SHP77 treated with DMSO at 0.1 percent for 48 hours (cell line): ENCODE results near the gene NAPA.

Source experiments
- DNase-seq: peaks from one replicate; lab custom pipeline; 2025; lab: John Stamatoyannopoulos, UW

Gene NAPA

GRCh38 chr19:47521473-47522180, 6.8 kb upstream of the NAPA start:
- no peak for DNase-seq

DNA sequence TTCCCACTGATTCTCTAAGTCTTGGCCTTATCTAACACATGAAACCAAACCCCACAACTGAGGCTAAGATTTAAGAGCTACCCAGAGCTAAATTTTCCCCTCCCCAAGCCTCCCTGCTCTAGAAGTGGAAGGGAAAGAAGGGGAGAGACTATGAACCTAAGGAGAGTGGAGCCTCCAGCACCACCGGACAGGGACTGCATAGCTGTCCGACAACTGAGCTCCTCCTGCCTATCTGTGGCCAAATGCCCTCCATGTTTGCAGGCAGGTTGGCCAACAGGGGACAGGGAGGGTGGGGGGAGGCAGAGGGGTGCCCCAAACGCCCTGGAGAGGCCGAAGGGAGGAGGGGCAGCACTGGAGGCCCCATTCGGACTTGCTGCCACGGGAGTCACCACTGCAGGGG, 6.0 kb upstream of the NAPA start:
- no peak for DNase-seq

DNA sequence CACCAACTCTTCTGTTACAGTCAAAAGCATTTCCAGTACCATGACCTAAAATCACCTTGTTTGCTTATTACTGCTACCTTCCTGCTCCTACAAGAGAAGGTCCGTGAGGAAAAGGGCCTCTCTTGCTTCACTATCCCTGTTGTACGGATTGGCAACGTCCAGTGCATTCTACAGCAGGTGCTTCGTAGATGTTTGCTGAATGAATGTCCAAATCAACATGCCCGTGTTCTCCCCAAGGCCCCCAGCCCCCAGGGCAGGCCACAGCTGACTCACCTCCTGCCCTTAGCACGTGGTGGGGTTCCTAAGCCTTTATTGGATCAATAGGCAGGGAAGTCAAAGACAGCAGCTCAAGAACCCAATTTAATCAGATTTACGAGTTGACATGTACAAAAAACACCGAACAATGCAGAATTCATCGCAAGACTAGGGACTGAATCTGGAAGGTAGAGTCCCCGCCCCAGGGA, 5.5 kb upstream of the NAPA start:
- DNase-seq = no peak

DNA sequence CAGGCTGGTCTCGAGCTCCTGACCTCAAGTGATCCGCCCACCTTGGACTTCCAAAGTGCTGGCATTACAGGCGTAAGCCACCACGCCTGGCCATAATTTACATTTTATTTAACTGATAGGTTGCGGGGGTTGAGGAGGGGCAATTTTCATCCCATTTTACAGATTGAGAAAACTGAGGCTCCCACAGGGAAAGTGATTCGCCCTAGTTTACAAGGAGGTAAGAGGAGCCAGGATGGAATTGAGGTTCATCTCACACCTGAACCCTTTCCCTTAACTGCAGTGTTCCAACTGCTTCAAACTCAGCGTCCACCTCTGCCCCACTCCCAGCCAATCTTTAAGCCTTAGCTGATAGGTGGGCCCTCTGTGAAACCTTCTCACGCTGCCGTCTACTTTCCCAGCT, 4.0 kb upstream of the NAPA start:
- no peak for DNase-seq

DNA sequence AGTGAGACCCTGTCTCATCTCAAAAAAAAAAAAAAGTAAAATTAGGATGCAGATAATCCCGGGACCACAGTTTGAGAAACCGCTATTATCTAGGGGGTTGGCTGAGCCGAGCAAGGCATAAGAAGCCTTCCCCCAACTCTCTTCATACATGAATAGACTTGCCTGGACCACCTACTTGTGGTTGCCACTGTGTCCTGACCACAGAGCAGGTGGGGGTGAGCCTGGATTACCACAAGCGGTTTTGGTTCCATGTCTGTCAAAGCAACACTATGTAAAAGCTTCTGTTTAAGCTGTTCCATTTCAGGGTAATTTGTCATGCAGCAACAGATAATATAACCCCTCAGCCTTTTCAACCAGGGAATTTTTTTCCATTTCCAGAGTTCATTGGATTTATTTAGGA, 3.3 kb upstream of the NAPA start:
- no peak for DNase-seq

DNA sequence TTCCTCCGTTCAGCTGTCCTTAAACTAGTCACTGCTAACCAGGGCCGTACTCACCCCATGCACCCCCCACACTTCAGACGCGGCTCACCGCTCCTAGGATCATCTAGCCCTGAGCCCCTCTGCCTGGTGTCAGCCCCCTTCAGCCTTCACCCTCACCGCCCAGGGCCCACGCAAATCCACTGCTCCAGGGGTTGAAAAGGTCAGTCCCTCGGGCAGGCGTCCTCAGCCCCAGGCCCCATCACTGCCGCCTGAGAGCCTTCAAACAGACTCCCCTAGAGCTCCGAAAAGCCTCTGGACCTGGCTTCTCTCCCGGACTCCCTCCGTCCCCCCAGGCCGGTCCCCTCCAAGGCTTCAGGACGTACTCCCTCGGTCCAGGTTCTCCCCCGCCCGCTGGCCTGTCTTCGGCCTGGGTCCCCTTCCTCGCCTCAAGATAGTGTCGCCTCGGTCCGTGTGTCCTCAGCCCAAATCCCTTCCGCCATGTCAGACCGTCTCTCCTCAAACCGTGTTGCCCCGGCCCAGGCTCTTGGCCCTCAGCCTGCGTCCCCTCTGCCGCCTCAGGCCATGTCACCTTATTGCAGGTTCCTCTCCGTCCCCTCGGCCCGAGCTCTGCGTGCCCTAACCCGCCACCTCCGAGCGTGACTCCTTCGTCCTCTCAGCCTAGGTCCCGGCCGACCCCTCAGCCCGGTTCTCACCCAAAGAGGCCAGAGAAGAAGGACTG, 553 bp downstream of the NAPA start:
- no peak for DNase-seq

DNA sequence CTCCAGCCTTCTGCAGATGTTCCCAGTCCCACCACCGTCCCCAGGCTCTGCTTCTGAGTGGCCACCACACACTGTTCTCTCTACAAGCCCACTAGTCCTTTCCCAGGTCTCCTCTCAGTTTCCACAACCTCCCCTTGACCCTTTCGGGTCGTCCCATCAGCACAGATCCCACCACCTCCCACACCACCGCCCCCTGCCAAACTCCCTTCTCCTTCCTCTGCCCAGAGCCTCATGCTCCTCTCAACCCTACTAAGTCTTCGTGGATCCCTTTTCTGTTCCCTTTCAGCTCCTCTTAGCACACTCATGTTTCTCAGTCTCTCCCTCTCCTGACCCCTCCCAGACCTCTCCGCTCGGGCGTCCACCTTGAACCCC, 1.9 kb downstream of the NAPA start:
- DNase-seq = no peak

- no peak for DNase-seq
Measured at GRCh38 chr19:47512183-47512947, 2.5 kb downstream of the NAPA start.

- DNase-seq = no peak
Measured at GRCh38 chr19:47511681-47512080, 3.2 kb downstream of the NAPA start.

DNA sequence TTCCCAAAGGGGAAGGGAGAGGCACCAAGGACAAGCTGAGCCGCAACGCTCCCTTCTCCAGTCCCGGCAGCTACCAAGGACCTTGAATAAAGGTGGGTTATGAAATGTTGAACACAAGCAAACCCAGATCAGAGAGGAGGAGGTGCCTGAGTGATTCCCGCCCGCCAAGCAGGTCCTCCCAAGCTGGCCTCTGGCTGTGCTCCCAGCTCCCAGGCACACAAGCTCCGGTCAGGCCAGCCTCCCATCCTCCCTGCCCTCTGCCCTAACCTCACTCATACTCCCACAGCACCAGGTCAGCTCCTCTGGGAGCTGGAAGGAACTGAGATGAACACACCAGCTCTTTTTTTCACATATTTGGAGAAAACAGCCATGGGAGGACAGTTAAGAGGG, 3.7 kb downstream of the NAPA start:
- no peak for DNase-seq

- DNase-seq = no peak
Measured at GRCh38 chr19:47510516-47511127, 4.2 kb downstream of the NAPA start.

DNA sequence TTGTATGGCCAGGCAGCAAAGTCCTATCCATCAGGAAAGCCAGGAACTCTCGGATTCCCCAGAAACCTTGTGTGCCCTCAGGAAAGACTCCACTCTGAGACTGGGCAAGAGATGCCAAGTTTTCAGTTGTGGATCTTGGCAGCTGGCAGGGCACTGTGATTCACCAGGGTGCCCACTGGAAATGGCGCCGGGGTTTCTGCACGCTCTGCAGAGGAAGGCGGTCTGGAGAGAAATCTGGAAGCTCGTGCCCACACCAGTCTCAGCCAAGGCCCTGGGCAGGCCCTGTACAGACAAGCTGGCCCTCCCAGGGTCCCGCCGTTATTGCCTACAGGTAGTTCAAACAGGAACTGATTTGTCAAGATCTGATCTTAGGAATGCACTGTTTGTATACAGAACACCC, 4.9 kb downstream of the NAPA start:
- DNase-seq = no peak

DNA sequence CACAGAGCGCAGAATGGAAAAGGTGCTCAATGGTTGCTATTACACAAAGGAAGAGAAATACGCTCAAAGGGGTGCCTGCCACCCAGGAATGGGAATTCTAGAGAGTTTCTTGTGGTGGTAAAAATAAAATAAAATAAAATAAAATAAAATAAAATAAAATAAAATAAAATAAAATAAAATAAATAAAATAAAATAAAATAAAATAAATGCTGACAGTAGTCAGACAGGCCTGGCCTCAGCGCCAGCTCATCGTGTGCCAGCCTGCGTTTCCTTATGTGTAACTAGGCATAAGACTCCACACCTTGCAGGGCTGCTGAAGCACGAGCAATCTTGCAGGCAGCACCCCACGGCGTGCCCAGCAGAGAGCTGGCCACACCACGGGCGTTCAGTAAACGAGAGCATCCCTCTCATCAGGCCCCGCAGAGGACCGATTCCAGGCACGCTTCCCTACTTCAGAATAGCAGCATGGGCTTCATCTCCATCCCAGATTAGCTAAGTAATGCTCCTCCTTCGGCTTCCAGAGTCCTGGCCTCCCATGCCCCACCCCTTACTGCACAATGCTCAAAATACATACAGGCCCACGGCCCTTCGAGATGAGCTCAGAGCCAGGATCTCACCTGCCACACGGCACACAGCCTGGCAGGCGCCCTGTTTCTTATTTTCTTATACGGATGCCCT, 5.6 kb downstream of the NAPA start:
- DNase-seq = no peak

GRCh38 chr19:47508721-47509120, 6.1 kb downstream of the NAPA start:
- DNase-seq = no peak

DNA sequence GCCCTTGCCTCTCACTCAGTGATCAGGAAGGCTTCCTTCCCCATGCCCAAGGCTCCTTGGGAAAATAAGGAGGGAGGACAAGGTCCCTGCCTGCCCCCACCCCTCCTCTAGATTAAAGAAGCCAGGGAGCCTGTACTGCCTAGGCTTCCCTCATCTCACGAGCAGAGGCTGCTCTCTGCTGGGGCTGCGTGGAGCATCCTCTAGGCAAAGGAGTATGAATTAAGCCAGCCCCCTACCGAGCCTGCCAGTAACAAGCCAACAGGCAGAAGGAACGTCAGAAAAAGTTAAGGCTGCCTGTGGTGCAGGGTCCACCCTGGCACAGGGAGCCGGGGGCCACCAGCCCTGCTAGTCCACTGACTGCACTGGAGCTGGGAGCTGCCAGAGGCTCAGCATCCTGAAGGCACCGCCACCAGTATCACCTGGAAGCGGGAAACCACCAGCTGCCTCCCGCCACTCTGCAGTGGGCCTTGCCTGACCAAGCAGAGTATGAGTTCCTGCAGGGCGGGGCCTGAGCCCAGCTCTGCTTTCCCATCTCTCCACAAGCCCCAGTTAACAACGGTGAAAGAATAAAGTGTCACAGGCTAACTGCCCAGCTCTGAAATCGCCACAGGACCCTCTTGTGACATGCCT, 6.8 kb downstream of the NAPA start:
- DNase-seq = no peak

GRCh38 chr19:47507012-47507411, 7.9 kb downstream of the NAPA start:
- no peak for DNase-seq

- no peak for DNase-seq
Measured at GRCh38 chr19:47506459-47506858, 8.4 kb downstream of the NAPA start.

GRCh38 chr19:47505506-47505905, 9.4 kb downstream of the NAPA start:
- no peak for DNase-seq

DNA sequence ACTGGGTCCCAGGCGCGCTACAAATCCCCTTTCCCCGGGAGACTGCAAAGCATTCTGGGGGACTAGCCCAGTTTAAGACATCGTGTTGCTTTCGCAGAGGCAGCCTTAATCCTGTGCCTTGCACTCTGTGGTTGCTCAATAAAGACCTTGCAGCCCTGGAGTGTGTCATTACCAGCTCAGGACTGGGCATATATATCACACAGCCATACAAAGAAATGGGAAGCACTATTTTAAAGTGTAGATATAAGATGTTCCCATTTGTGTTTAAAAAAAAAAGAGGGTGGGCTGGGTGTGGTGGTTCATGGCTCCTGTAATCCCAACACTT, 11.1 kb downstream of the NAPA start:
- no peak for DNase-seq

- no peak for DNase-seq
Measured at GRCh38 chr19:47503130-47503825, 11.6 kb downstream of the NAPA start.
